HG02798 (cell line): ENCODE data around the gene CCZ1.
"Not testable (repeated sequence)": the region's sequence is repeated elsewhere in the genome, so short reads cannot be mapped to it uniquely, and the experiment has no call there.

Experiments used
- ATAC-seq: cut with Tn5 transposase; IDR thresholded peaks from one replicate; pipeline ENCODE4 v1.9.1; 2021; ENCODE audit warnings: mild to moderate bottlenecking; ENCODE audit not compliant: unreplicated experiment, poor library complexity

Gene CCZ1

DNA sequence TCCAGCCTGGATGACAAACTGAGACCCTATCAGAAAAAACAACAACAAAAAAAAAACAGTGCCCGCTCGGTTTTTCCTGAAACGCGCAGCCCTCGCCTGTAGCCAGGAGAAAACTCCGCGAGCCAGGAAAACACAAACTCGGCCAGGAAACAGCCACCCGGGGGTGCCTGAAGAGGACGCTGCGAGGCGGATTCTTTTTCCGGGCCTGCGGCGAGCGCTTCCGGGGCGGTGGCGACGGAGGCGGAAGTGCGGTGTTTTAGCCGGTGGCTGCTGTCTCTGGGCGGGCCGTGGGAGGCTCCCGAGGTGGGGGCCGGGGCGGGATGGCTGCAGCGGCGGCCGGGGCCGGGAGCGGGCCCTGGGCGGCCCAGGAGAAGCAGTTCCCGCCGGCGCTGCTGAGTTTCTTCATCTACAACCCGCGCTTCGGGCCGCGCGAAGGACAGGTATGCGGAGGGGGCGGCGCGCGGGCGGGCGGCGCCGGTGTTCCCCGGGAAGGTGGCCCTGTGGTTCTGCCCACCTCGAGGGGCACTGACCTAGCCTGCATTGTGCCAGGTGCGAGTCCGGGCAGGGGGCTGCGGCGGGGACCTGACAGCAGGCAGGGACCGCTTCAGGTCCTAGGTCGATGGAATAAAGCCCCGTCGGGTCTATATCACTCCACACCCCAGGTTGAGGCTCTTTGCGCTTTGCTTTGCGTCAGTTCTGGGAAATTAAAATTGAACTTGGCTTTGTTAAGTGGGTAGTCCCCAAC is at the start of gene CCZ1:
Gene CCZ1, plus strand, starts transcription at position 254 of the 745 bp plus-strand sequence. Its CDS starts 67 bp downstream, at position 321.
- peak; percentile 91 for ATAC-seq

DNA sequence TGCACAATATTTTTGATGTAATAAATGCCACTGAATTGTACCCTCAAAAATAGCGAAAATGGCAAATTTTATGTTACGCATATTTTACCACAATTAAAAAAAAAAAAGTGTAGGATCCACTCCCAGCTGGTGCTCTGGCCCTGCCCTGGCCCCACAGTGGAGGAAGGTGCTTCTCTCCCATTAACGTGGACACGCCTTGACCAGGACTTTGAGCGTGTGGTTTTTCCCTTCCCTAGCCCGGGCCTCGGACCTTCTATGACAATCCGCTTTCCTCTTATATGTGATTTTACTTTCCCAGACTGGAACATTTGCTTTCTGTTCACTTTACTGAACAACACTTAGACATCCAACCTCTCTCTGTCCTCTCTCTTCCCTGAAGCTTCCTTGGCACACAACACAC is 47.6 kb upstream of the CCZ1 start:
- ATAC-seq: no peak

DNA sequence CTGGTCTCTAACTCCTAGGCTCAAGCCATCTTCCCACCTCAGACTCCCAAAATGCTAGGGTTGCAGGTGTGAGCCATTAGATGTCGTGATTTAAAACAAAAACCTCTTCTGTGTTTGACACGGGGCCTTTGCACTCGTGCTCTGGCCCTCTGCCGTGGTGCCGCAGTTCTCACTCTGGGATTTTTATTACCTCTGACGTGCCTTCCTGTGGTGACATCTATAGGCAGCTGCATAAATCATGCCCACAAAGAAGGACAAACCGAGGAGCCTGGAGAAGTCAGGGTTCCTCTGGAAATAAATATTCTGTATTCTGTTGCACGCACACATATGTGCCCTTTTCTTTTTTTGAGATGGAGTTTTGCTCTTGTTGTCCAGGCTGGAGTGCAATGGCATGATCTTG is 43.8 kb upstream of the CCZ1 start:
- no peak for ATAC-seq

DNA sequence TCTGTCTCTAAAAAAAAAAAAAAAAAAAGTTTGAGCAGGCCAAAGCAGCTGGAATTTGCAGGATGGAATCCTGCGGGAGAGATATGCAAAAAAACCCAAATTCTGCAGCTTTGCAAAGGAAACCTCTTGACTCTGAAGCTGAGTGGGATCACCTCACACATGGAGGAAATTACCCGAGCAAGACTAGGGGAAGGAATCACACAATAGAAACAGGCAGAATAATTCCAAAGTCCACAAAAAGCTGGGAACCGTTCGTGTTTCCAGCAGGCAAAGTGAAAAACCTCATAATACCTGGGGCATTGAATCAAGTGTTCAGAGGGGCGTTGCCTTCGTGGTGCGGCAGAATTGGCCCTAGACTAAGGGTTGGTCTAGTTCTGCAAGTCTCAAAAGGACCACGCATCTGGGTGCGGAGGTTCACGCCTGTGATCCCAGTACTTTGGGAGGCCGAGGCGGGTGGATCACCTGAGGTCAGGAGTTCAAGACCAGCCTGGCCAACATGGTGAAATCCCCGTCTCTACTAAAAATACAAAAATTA is 41.4 kb upstream of the CCZ1 start:
- ATAC-seq: not testable (repeated sequence)

DNA sequence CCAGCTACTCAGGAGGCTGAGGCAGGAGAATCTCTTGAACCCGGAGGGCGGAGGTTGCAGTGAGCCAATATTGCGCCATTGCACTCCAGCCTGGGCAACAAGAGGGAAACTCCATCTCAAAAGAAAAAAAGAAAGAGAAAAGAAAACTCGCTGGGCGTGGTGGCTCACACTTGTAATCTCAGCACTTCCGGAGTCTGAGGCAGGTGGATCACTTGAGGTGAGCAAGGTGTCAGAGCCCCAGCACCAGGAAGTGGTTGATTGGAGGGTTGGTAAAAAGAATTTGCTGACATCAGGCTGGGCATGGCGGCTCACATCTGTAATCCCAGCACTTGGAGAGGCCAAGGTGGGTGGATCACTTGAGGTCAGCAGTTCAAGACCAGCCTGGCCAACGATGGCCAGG is 40.0 kb upstream of the CCZ1 start:
- ATAC-seq: not testable (repeated sequence)

DNA sequence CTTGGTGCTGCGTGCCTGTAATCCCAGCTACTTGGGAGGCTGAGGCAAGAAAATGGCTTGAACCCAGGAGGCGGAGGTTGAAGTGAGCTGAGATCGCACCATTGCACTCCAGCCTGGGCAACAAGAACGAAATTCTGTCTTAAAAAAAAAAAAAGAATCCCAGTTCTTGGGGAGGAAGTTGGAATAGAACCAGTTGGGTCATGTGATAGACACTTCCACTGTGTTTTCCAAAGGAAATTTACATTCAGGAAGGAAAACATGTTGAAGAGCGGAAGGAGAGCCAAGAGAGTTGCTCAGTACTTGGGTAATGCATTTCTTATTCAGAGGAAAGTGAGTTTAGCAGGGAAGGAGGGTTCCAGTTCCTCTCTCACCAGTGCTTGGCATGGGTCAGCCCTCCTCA is 37.3 kb upstream of the CCZ1 start:
- ATAC-seq: not testable (repeated sequence)

DNA sequence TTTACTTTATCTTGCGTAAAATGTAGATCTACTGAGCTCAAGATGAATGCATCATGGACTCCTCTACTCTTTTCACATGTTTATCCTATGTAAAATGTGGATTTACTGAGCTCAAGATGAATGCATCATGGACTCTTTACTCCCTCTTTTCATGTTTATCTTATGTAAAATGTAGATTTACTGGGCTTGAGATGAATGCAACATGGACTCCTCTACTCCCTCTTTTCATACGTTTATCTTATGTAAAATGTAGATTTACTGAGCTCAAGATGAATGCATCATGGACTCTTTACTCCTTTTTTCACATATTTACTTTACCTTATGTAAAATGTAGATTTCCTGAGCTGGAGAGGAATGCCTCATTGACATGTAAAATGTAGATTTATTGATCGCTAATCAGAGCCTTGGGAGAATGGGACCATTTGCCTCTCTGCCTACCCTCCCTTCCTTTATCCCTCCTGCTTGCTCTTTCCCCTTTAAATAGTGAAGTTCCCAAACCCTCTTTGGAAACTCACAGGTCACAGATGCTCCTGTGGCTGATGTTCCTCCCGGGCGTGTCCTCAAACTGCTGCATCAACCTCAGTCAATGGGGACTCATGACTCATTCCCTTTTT is 35.7 kb upstream of the CCZ1 start:
- ATAC-seq: not testable (repeated sequence)

DNA sequence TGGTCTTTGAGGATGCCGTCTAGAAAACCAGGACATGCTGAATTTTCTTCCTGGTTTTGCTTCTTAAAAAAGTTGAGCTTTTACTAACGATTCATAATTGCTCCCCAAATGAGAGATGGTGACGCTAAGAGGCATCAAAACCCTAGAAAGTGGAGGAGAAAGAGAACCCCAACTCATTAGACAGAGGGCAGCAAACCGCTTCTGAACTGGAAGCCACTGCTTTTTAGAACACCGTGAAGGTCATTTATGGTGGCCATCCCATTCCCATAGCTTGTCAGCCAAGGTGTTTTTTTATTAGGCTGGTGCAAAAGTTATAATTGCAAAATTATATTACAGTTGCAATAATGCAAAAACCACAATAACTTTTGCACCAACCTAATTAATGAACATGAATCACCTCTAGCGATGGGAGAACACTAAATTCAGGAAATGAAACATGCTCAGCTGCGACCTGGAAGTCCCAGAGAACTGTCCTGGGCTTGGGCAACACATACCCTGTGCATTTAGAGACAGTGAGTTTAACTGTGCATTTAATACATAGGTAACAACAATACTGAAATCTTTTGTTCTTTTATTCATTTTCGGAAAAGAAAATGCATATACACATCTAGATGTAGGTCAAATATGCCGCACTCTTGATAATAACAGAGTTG is 33.1 kb upstream of the CCZ1 start:
- not testable (repeated sequence) for ATAC-seq

DNA sequence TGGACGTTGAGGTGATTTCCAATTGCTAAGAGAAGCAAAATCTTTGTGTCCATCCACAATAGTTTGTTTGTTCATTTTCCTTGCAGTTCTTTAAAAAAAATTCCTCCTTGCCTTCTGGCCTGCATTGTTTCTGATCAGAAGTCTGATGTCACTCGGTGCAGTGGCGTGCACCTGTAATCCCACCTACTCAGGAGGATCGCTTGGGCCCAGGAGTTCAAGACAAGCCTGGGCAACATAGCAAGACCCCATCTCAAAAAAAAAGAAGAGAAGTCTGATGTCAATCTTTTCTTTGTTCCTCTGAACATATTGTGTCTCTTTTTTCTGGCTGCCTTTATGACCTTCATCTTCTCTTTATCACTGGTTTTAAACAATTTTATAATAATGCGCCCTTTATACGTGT is 31.5 kb upstream of the CCZ1 start:
- no peak for ATAC-seq

DNA sequence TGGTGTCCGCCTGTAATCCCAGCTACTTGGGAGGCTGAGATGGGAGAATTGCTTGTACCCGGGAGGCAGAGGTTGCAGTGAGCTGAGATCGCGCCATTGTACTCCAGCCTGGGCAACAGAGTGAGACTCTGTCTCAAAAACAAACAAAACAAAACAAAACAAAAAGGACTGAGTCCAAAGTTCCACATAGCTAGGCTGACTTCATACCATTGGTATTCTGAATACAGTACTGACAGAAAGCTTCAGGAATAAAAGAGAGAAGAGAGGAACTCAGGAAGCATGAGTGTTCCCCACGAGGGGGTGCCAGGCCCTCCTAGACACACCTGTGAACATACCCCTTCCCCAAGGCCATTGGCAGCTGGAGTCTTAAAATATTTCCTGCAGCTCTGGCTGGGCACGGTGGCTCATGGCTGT is 29.6 kb upstream of the CCZ1 start:
- not testable (repeated sequence) for ATAC-seq

DNA sequence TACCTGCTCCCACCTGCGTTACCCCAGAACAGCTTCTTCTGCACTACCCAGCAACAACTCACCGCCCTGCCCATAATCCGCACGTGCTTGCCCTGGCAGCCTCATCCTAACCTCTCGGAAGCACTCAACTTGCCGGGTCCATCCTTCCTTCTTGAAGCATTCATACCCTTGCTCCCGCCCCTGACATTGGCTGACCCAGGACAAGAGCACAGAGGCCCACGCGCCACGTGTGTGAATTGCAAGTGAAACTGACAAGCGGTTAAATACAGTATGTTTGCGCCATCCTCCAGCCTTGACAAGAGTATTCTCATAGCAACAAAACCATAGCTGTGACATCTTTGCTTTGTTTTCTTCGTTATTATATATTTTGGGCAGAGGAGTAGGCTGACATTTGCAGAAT is 28.8 kb upstream of the CCZ1 start:
- ATAC-seq: no peak

DNA sequence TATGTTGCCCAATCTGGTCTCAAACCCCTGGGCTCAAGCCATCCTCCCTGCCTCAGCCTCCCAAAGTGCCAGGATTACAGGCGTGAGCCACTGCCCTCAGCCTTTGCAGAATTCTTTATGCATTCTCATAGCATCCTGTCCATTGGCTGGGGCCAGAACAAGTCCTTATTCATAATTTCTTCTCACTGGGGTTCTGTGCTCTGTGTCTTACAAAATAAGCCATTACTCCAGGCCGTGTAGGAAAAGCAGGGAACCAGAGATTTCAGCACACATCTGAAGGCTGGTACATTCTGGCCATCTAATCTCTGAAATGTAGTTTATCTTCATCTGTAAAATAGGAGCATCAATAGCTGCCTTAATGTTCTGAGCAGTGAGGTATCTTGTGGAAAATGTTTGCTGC is 28.2 kb upstream of the CCZ1 start:
- ATAC-seq: no peak

DNA sequence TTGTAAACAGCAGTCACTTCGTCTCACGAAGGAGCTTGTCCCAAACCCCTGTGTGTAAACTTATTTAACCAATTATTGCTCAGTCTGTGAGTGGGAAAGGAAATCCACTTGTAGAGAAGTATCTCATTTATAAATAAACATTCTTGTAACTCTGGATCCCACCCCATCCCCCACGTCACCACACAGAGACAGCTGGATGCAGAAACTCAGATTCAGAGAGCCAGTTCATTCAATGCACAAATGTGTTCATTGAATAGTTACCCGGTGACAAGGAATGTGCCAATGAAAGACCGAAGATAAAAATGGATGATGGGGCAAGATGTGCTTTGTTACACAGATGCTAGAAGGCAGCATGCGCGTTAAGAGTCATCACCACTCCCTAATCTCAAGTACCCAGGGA is 26.2 kb upstream of the CCZ1 start:
- ATAC-seq: no peak

DNA sequence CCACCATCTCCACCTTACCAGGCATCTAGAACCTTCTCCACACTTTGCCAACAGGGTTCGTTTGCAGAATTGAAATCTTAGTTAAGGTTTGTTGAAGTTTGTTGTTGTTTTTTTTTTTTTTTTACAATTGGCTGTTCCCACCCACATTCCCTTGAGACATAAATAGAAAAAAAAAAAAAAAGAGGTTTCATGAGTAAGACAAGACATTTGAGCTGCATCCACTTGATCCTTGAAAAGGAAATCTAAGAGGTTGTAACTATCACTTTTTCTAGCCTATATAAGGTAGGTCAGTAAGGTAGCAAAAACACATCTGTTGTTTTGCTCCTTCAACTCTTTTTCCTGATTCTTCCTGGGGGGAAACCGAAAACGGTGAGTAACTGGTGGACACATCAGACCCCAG is 18.9 kb upstream of the CCZ1 start:
- not testable (repeated sequence) for ATAC-seq

DNA sequence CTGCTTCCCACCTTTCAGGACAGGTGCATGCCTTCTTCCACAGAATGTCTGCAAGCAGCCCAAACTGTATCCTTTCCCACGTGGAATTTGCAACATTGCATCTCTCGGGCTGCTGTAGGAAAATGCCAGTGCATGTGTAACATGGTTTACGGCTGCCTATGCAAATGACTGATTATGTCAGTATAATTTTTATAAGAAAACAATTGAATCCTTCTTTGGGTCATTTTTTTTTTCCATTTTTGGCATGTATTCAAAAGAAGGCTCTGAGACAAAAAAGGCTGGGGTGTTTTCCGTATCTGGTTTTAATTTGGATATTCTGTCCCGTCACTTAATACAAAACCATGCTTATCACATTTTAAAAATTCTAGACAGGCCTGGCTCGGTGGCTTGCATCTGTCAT is 18.4 kb upstream of the CCZ1 start:
- ATAC-seq: not testable (repeated sequence)

DNA sequence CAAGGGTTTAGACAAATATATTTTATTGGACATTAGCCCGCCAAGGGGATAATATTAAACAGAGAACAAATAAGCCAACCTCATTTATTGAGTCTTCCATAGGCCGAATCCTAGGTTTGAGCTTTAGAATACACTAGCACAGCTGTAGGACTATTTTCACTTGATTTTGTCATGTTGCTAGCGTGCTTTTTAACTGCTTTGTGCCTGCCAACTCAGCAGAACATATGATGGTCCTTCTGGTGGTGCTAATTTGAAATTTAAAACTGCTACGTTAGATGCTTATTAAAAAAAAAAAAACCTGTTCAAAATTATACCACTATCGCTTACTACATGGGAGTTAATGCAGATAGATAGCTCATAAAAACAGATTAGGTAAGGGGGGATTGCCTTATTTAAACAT is 14.1 kb upstream of the CCZ1 start:
- not testable (repeated sequence) for ATAC-seq

DNA sequence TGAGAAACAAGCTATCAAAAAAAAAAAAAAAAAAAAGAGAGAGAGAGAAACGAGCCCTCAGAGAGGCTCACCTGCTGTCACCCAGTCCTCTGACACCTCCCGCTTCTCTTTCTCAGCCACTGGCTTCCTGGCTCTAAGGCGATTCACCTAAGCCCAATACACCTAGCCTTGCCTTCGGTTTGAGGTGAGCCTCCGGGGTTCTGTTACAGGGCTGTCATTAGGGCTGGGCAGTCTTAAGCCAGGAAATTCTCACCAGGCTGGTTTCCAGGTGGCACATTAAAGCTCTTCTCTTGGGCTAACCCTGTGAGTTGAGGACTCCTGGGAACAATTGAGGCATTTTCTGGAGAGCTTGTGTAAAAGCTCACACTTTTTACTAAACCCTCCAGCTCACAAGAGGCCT is 10.5 kb upstream of the CCZ1 start:
- not testable (repeated sequence) for ATAC-seq

DNA sequence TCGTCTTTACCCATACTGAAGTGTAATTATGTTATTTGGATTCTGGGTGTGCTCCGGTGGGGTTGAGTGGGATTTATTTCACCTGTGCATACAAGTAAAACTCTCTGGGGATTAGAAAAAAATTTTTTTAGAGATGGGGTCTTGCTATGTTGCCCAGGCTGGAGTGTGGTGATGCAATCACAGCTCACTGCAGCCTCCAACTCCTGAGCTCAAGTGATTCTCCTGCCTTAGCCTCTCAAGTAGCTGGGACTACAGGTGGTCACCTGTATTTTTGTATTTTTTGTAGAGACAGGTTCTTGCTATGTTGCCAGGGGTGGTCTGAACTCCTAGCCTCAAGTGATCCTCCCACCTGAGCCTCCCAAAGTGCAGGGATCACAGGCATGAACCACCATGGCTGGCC is 8.3 kb upstream of the CCZ1 start:
- ATAC-seq: not testable (repeated sequence)

DNA sequence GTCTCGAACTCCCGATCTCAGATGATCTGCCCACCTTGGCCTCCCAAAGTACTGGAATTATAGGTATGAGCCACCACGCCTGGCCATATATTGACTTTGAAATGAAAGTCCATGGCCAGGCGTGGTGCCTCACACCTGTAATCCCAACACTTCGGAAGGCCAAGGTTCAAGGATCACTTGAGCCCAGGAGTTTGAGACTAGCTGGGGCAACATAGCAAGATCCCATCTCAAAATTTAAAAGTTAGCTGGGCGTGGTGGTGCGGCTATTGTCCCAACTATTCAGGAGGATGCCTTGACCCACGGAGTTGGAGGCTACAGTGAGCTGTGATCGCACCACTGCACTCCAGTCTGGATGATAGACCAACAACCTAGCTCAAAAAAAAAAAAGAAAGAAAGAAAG is 6.0 kb upstream of the CCZ1 start:
- ATAC-seq: no peak

DNA sequence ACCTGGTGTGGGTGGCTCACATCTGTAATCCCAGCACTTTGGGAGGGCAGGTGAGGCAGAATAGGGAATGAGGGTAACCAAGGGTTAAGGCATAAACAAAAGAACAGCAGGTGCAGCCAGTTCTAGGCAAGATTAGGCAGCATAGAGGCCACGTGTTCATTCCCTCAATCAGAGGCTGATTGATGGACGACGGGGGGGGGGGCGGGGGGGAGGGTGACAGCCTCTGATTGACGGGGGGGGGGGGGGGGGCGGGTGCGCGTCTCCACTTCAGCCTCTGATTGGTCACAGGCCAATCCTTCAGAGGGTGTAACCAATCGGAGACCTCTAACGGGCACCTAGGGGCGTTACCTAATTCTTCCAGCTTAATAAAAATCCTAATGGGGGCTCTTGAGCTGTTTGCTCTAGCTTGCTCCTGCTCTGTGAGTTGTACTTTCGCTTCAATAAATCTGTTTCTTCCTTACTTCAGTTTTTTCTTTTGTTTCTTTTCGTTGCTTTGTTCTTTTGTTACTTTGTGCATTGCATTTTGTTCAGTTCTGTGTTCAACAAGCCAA is 1.1 kb upstream of the CCZ1 start:
- not testable (repeated sequence) for ATAC-seq

DNA sequence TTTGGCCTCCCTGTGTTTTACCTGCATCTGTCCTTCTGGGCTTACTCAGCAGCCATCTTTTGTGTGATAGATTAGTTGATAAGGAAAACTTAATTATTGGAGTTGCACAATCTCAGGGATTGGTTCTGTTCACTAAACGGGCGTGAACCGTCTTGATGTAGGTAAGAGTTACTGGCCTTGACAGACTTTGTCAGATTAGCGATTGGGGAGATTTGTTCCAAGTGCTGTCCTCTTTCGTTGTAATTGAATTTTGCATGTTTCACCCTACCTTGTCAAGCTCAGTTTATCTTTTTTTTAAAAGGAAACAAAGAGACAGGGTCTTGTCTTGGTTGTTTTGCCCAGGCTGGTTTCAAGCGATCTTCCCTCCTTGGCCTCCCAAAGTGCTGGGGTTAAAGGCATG is 4.5 kb downstream of the CCZ1 start:
- ATAC-seq: not testable (repeated sequence)
